DND-41 (cell line): ENCODE measurements around the gene NPM1.
"Not testable (repeated sequence)": the region's sequence is repeated elsewhere in the genome, so short reads cannot be mapped to it uniquely, and the experiment has no call there.

Source experiments
- ATAC-seq: fragments of 200-7000 bp; cut with Tn5 transposase; 3 replicates; pipeline ENCODE4 v1.9.1; 2021; ENCODE audit warnings: low read depth; ENCODE audit not compliant: insufficient read depth
- DNase-seq: peaks from one replicate; pipeline ENCODE4 v3.0.0-alpha.2; 2020
- H2AFZ ChIP-seq: 2 replicates; pipeline ENCODE4 v1.6.0; 2012; ENCODE audit warnings: low read depth, low read length
- H3K27ac ChIP-seq: 2 replicates; pipeline ENCODE4 v1.5.1; 2012; ENCODE audit warnings: low read length, inconsistent platforms
- H3K27me3 ChIP-seq: fragments of 200-600 bp; sonication (generic); 2 replicates; pipeline ENCODE4 v1.6.0; 2012; ENCODE audit warnings: low read length, mild to moderate bottlenecking, inconsistent platforms; ENCODE audit not compliant: insufficient read depth, poor library complexity
- H3K36me3 ChIP-seq: 2 replicates; pipeline ENCODE4 v1.5.1; 2012; ENCODE audit warnings: low read length, inconsistent platforms; ENCODE audit not compliant: insufficient read depth
- H3K4me1 ChIP-seq: 2 replicates; pipeline ENCODE4 v1.5.1; 2012; ENCODE audit warnings: mild to moderate bottlenecking, low read length; ENCODE audit not compliant: insufficient read depth
- H3K4me2 ChIP-seq: 2 replicates; pipeline ENCODE4 v1.6.0; 2012; ENCODE audit warnings: mild to moderate bottlenecking, moderate library complexity, low read length, inconsistent platforms; ENCODE audit not compliant: insufficient read depth
- H3K4me3 ChIP-seq, 2 experiments: fragments of 200-600 bp in 1 of 2; shearing (Covaris generic) in 1 of 2; 2 replicates each; pipeline ENCODE4 v1.5.1; 2012 to 2016; ENCODE audit warnings: inconsistent platforms in 2 of 2, low read length in 2 of 2, mild to moderate bottlenecking in 2 of 2, low read depth in 1 of 2, moderate library complexity in 1 of 2
- H3K79me2 ChIP-seq: 2 replicates; pipeline ENCODE4 v1.6.0; 2012; ENCODE audit warnings: low read length, inconsistent platforms; ENCODE audit not compliant: insufficient read depth
- H3K9ac ChIP-seq: 2 replicates; pipeline ENCODE4 v1.6.0; 2012; ENCODE audit warnings: low read depth, mild to moderate bottlenecking, inconsistent platforms, low read length, moderate library complexity
- H3K9me3 ChIP-seq: 2 replicates; pipeline ENCODE4 v1.5.1; 2012; ENCODE audit warnings: low read length, moderate library complexity, mild to moderate bottlenecking, inconsistent platforms; ENCODE audit not compliant: insufficient read depth, severe bottlenecking
- H4K20me1 ChIP-seq: 2 replicates; pipeline ENCODE4 v1.6.0; 2012; ENCODE audit warnings: low read length; ENCODE audit not compliant: insufficient read depth
- EZH2 ChIP-seq: IDR thresholded peaks from 3 replicates; pipeline ENCODE4 v1.6.1; 2012; ENCODE audit warnings: borderline replicate concordance, low read depth, mild to moderate bottlenecking, moderate library complexity, low read length, inconsistent platforms; ENCODE audit not compliant: severe bottlenecking
- TF ChIP-seq, protein P1 (sequence below): IDR thresholded peaks from 2 replicates; pipeline ENCODE4 v1.5.1; 2012; ENCODE audit warnings: borderline replicate concordance, low read length, moderate library complexity, mild to moderate bottlenecking; ENCODE audit not compliant: poor library complexity, severe bottlenecking; ENCODE audit errors: extremely low read depth

NPM1 gene

GRCh38 chr5:171392585-171393159 is 5.0 kb downstream of the NPM1 start:
- ATAC-seq = no peak
- peak overlapping the region in 1 of 2 experiments; percentile 26; a peak in 1 of 4 replicates for H3K4me3 ChIP-seq

DNA sequence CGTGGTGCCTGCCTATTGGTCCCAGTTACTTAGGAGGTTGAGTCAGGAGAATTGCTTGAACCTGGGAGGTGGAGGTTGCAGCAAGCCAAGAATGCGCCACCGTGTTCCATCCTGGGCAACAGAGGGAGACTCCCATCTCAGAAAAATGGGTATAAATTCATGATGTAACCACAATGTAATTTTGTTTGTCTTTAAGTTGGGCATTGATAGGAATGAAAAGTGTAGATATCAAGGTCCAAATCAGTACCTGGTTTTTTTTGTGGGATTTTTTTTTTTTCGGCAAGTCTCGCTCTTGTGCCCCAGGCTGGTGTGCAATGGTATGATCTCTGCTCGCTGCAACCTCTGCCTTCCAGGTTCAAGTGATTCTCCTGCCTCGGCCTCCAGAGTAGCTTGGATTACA is 7.4 kb downstream of the NPM1 start:
- Histone ChIP-seq H4K20me1 (peaks cover 100% of the 10 kb centered on the region), H3K27me3 (no peaks in the 10 kb centered on the region), H3K4me2 (peak overlapping the region; percentile 74; the same call in 1 of the 2 replicates), H3K79me2 (peaks cover 100% of the 10 kb centered on the region), H3K4me1 (peaks cover 51% of the 10 kb centered on the region), H3K9ac (no peak overlapping the region), H2AFZ (no peak overlapping the region), H3K9me3 (no peaks in the 10 kb centered on the region), H3K36me3 (peaks cover 100% of the 10 kb centered on the region), H3K4me3 (no peak overlapping the region), H3K27ac (no peak overlapping the region)
- no peak for TF ChIP-seq EZH2
- TF ChIP-seq, protein P1, sequence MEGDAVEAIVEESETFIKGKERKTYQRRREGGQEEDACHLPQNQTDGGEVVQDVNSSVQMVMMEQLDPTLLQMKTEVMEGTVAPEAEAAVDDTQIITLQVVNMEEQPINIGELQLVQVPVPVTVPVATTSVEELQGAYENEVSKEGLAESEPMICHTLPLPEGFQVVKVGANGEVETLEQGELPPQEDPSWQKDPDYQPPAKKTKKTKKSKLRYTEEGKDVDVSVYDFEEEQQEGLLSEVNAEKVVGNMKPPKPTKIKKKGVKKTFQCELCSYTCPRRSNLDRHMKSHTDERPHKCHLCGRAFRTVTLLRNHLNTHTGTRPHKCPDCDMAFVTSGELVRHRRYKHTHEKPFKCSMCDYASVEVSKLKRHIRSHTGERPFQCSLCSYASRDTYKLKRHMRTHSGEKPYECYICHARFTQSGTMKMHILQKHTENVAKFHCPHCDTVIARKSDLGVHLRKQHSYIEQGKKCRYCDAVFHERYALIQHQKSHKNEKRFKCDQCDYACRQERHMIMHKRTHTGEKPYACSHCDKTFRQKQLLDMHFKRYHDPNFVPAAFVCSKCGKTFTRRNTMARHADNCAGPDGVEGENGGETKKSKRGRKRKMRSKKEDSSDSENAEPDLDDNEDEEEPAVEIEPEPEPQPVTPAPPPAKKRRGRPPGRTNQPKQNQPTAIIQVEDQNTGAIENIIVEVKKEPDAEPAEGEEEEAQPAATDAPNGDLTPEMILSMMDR = no peak
- no peak for DNase-seq
- ATAC-seq = no peak

More at GRCh38 chr5:171392585-171393159, 5.0 kb downstream of the NPM1 start:
- H3K27me3 ChIP-seq = no peaks in the 10 kb centered on the region
- peaks cover 66% of the 10 kb centered on the region for H3K4me1 ChIP-seq
- H2AFZ ChIP-seq = no peak overlapping the region
- H3K9me3 ChIP-seq = no peaks in the 10 kb centered on the region
- DNase-seq = no peak
- peaks cover 98% of the 10 kb centered on the region for H3K36me3 ChIP-seq
- peaks cover 100% of the 10 kb centered on the region for H3K79me2 ChIP-seq
- no peak for TF ChIP-seq EZH2
- H4K20me1 ChIP-seq = peaks cover 98% of the 10 kb centered on the region
- H3K27ac ChIP-seq = no peak overlapping the region
- peak overlapping the region; percentile 74; the same call in 1 of the 2 replicates for H3K4me2 ChIP-seq
- no peak overlapping the region for H3K9ac ChIP-seq

DNA sequence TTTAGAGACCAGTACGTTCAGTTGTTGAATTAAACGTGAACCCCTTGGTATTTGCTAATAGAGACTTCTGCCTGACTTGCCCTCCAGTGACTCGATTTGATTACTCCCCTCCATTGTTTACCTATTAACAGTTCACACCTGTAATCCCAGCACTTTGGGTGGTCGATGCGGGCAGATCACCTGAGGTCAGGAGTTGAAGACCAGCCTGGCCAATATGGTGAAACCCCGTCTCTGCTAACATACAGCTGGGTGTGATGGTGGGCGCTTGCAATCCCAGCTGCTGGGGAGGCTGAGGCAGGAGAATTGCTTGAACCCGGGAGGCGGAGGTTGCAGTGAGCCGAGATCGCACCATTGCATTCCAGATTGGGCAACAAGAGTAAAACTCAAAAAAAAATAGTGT is 8.9 kb downstream of the NPM1 start:
- ATAC-seq = not testable (repeated sequence)
- Histone ChIP-seq H3K4me2 (peak overlapping the region; percentile 74; the same call in 1 of the 2 replicates), H4K20me1 (peaks cover 100% of the 10 kb centered on the region)

DNA sequence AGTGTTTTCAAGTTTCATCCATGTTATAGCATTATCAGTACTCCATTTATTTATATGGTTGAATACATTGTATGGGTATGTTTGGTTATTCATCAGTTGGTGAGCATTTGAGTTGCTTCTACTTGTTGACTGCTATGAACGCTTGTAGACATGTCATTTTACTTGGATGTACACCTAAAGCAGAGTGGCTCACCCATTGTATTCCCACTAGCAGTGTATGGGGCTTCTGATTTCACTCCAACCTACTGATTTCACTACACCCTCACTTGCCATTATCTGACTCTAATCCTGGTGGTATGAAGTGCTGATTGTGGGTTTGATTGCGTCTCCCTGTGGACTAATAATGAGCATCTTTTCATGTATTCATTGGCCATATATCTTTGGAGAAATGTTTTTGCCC is 9.5 kb downstream of the NPM1 start:
- H4K20me1 ChIP-seq = peaks cover 96% of the 10 kb centered on the region
- H3K27ac ChIP-seq = no peak overlapping the region
- ATAC-seq = 0 out of 3 replicates have a peak, but pooled peaks have one; percentile 18

More for the DNA sequence above, 8.9 kb downstream of the NPM1 start:
- not testable (repeated sequence) for DNase-seq, H3K9me3 ChIP-seq, H3K9ac ChIP-seq, H3K27me3 ChIP-seq, H2AFZ ChIP-seq, H3K27ac ChIP-seq, H3K4me3 ChIP-seq
- peaks cover 100% of the 10 kb centered on the region for H3K79me2 ChIP-seq
- H3K36me3 ChIP-seq = peaks cover 100% of the 10 kb centered on the region
- H3K4me1 ChIP-seq = peaks cover 39% of the 10 kb centered on the region

More for the DNA sequence above, 9.5 kb downstream of the NPM1 start:
- H3K4me3 ChIP-seq = no peak overlapping the region
- H3K4me1 ChIP-seq = peaks cover 33% of the 10 kb centered on the region
- H2AFZ ChIP-seq = no peak overlapping the region
- peak overlapping the region; percentile 29; the same call in 1 of the 2 replicates for H3K4me2 ChIP-seq
- H3K79me2 ChIP-seq = peaks cover 97% of the 10 kb centered on the region
- peaks cover 98% of the 10 kb centered on the region for H3K36me3 ChIP-seq
- no peaks in the 10 kb centered on the region for H3K27me3 ChIP-seq
- TF ChIP-seq, protein P1 = no peak
- TF ChIP-seq EZH2 = no peak
- H3K9me3 ChIP-seq = no peaks in the 10 kb centered on the region
- H3K9ac ChIP-seq = no peak overlapping the region
- no peak for DNase-seq
